Activated naive CD4-positive, alpha-beta T cell treated with anti-CD3 and anti-CD28 coated beads, Interleukin-2, amount 10 ng/mL, durations not matched to agents 7 days and 5 days (primary cell): ENCODE measurements around the gene HHATL.

Experiments
- CTCF ChIA-PET: fragments of 350-600 bp; sonication (Branson Sonifier 250); formaldehyde crosslinking; loops from one replicate; lab custom pipeline; 2021; ENCODE audit warnings: antibody characterized with exemption; lab: Charles Lee
- DNase-seq: peaks from one replicate; pipeline ENCODE4 v3.0.0-alpha.2; 2020
- H3K27ac Mint-ChIP-seq: one replicate; pipeline ENCODE4 v1.8.0; 2021; ENCODE audit warnings: mild to moderate bottlenecking, moderate library complexity, mixed read lengths
- H3K27me3 Mint-ChIP-seq: one replicate; pipeline ENCODE4 v1.8.0; 2021; ENCODE audit warnings: mild to moderate bottlenecking, mixed read lengths
- H3K36me3 Mint-ChIP-seq: one replicate; pipeline ENCODE4 v1.8.0; 2021; ENCODE audit warnings: mixed read lengths
- H3K4me1 Mint-ChIP-seq: one replicate; pipeline ENCODE4 v1.8.0; 2021; ENCODE audit warnings: mixed read lengths
- H3K4me3 Mint-ChIP-seq: one replicate; pipeline ENCODE4 v1.8.0; 2021; ENCODE audit warnings: mild to moderate bottlenecking, moderate library complexity, mixed read lengths
- H3K9me3 Mint-ChIP-seq: one replicate; pipeline ENCODE4 v1.8.0; 2021; ENCODE audit warnings: mixed read lengths

Gene HHATL

GRCh38 chr3:42713747-42714146 is 11.1 kb upstream of the HHATL start:
- no peak overlapping the region for H3K4me3 Mint-ChIP-seq
- no peaks in the 10 kb centered on the region for H3K9me3 Mint-ChIP-seq
- no peaks in the 10 kb centered on the region for H3K36me3 Mint-ChIP-seq
- peaks cover 17% of the 10 kb centered on the region for H3K27me3 Mint-ChIP-seq
- DNase-seq, result peak; percentile 14
- H3K27ac Mint-ChIP-seq, result no peak overlapping the region
- CTCF ChIA-PET, result interaction anchor here (1.1 kb wide), 1 partner anchor 52 kb away, joined by 3 read pairs; no protein-coding TSS in a partner anchor
- no peaks in the 10 kb centered on the region for H3K4me1 Mint-ChIP-seq

- H3K9me3 Mint-ChIP-seq, result no peaks in the 10 kb centered on the region
- no peak overlapping the region for H3K27ac Mint-ChIP-seq
- no peaks in the 10 kb centered on the region for H3K4me1 Mint-ChIP-seq
- no peak overlapping the region for H3K4me3 Mint-ChIP-seq
- peak; percentile 10 for DNase-seq
- H3K36me3 Mint-ChIP-seq, result no peaks in the 10 kb centered on the region
- H3K27me3 Mint-ChIP-seq, result peaks cover 17% of the 10 kb centered on the region
- CTCF ChIA-PET, result interaction anchor here (1.1 to 1.3 kb wide), 2 partner anchors 51 to 169 kb away, joined by 3 to 4 read pairs; no protein-coding TSS in a partner anchor
Measured at GRCh38 chr3:42712688-42713372, 10.2 kb upstream of the HHATL start.

GRCh38 chr3:42712344-42712648 is 9.7 kb upstream of the HHATL start:
- CTCF ChIA-PET, result interaction anchor here (1.3 kb wide), 1 partner anchor 169 kb away, joined by 4 read pairs; no protein-coding TSS in a partner anchor
- Mint-ChIP-seq H3K27ac (no peak overlapping the region), H3K9me3 (no peaks in the 10 kb centered on the region), H3K36me3 (no peaks in the 10 kb centered on the region), H3K27me3 (peaks cover 17% of the 10 kb centered on the region), H3K4me1 (no peaks in the 10 kb centered on the region), H3K4me3 (no peak overlapping the region)
- DNase-seq, result peak; percentile 12

- H3K36me3 Mint-ChIP-seq, result no peaks in the 10 kb centered on the region
- peaks cover 21% of the 10 kb centered on the region for H3K27me3 Mint-ChIP-seq
- CTCF ChIA-PET, result interaction anchor here (0.6 to 1.3 kb wide), 3 partner anchors 10 to 251 kb away, joined by 3 to 4 read pairs (median 3); no protein-coding TSS in a partner anchor
- H3K9me3 Mint-ChIP-seq, result no peaks in the 10 kb centered on the region
- no peak overlapping the region for H3K27ac Mint-ChIP-seq
- H3K4me3 Mint-ChIP-seq, result no peak overlapping the region
- peak; percentile 7 for DNase-seq
- no peaks in the 10 kb centered on the region for H3K4me1 Mint-ChIP-seq
Measured at GRCh38 chr3:42711491-42712343, 9.1 kb upstream of the HHATL start.

GRCh38 chr3:42710323-42711021 is 7.9 kb upstream of the HHATL start:
- CTCF ChIA-PET, result interaction anchor here (0.6 to 1.3 kb wide), 3 partner anchors 9 to 252 kb away, joined by 3 to 4 read pairs (median 3); no protein-coding TSS in a partner anchor
- Mint-ChIP-seq H3K36me3 (no peaks in the 10 kb centered on the region), H3K4me1 (no peaks in the 10 kb centered on the region), H3K27me3 (peaks cover 21% of the 10 kb centered on the region), H3K4me3 (no peak overlapping the region), H3K9me3 (no peaks in the 10 kb centered on the region), H3K27ac (no peak overlapping the region)
- DNase-seq, result peak; percentile 11

GRCh38 chr3:42709621-42710020 is 7.0 kb upstream of the HHATL start:
- Mint-ChIP-seq H3K27me3 (peaks cover 21% of the 10 kb centered on the region), H3K4me1 (no peaks in the 10 kb centered on the region), H3K9me3 (no peaks in the 10 kb centered on the region), H3K27ac (no peak overlapping the region), H3K36me3 (no peaks in the 10 kb centered on the region), H3K4me3 (no peak overlapping the region)
- DNase-seq, result peak; percentile 11
- CTCF ChIA-PET, result interaction anchor here (1.0 to 1.3 kb wide), 2 partner anchors 8 to 10 kb away, joined by 3 to 4 read pairs; no protein-coding TSS in a partner anchor

GRCh38 chr3:42708611-42709151 is 6.1 kb upstream of the HHATL start:
- Mint-ChIP-seq H3K36me3 (no peaks in the 10 kb centered on the region), H3K27me3 (peaks cover 18% of the 10 kb centered on the region), H3K27ac (no peak overlapping the region), H3K4me1 (no peaks in the 10 kb centered on the region), H3K4me3 (no peak overlapping the region), H3K9me3 (no peaks in the 10 kb centered on the region)
- CTCF ChIA-PET, result no interaction called here
- peak; percentile 6 for DNase-seq

- H3K4me1 Mint-ChIP-seq, result no peaks in the 10 kb centered on the region
Measured at GRCh38 chr3:42707620-42708355, 5.2 kb upstream of the HHATL start.

GRCh38 chr3:42706721-42707619 is 4.4 kb upstream of the HHATL start:
- no peaks in the 10 kb centered on the region for H3K9me3 Mint-ChIP-seq
- H3K4me3 Mint-ChIP-seq, result no peak overlapping the region
- CTCF ChIA-PET, result no interaction called here

More at GRCh38 chr3:42707620-42708355, 5.2 kb upstream of the HHATL start:
- Mint-ChIP-seq H3K36me3 (no peaks in the 10 kb centered on the region), H3K4me3 (no peak overlapping the region), H3K9me3 (no peaks in the 10 kb centered on the region), H3K27ac (no peak overlapping the region), H3K27me3 (peaks cover 17% of the 10 kb centered on the region)
- peak; percentile 6 for DNase-seq
- CTCF ChIA-PET, result no interaction called here

GRCh38 chr3:42705962-42706585 is 3.5 kb upstream of the HHATL start:
- H3K9me3 Mint-ChIP-seq, result no peaks in the 10 kb centered on the region
- H3K4me3 Mint-ChIP-seq, result no peak overlapping the region
- no peaks in the 10 kb centered on the region for H3K36me3 Mint-ChIP-seq
- peaks cover 3% of the 10 kb centered on the region for H3K4me1 Mint-ChIP-seq
- peak; percentile 6 for DNase-seq
- H3K27ac Mint-ChIP-seq, result no peak overlapping the region
- peaks cover 9% of the 10 kb centered on the region for H3K27me3 Mint-ChIP-seq
- CTCF ChIA-PET, result no interaction called here

More at GRCh38 chr3:42706721-42707619, 4.4 kb upstream of the HHATL start:
- Mint-ChIP-seq H3K36me3 (no peaks in the 10 kb centered on the region), H3K27ac (no peak overlapping the region), H3K27me3 (peaks cover 14% of the 10 kb centered on the region), H3K4me1 (no peaks in the 10 kb centered on the region)
- DNase-seq, result peak; percentile 18

GRCh38 chr3:42705058-42705767 is 2.6 kb upstream of the HHATL start:
- DNase-seq, result peak; percentile 18
- Mint-ChIP-seq H3K9me3 (no peaks in the 10 kb centered on the region), H3K27ac (no peak overlapping the region), H3K4me1 (peaks cover 4% of the 10 kb centered on the region), H3K36me3 (no peaks in the 10 kb centered on the region), H3K27me3 (peaks cover 11% of the 10 kb centered on the region), H3K4me3 (no peak overlapping the region)
- CTCF ChIA-PET, result no interaction called here
